NCI-H1436 treated with DMSO at 0.1 percent for 48 hours (cell line): Measurements from ENCODE around the gene PACS2.
"Not testable (repeated sequence)": the region's sequence is repeated elsewhere in the genome, so short reads cannot be mapped to it uniquely, and the experiment has no call there.

Experiments used
- DNase-seq: peaks from one replicate; lab custom pipeline; 2025; lab: John Stamatoyannopoulos, UW

The PACS2 gene

DNA sequence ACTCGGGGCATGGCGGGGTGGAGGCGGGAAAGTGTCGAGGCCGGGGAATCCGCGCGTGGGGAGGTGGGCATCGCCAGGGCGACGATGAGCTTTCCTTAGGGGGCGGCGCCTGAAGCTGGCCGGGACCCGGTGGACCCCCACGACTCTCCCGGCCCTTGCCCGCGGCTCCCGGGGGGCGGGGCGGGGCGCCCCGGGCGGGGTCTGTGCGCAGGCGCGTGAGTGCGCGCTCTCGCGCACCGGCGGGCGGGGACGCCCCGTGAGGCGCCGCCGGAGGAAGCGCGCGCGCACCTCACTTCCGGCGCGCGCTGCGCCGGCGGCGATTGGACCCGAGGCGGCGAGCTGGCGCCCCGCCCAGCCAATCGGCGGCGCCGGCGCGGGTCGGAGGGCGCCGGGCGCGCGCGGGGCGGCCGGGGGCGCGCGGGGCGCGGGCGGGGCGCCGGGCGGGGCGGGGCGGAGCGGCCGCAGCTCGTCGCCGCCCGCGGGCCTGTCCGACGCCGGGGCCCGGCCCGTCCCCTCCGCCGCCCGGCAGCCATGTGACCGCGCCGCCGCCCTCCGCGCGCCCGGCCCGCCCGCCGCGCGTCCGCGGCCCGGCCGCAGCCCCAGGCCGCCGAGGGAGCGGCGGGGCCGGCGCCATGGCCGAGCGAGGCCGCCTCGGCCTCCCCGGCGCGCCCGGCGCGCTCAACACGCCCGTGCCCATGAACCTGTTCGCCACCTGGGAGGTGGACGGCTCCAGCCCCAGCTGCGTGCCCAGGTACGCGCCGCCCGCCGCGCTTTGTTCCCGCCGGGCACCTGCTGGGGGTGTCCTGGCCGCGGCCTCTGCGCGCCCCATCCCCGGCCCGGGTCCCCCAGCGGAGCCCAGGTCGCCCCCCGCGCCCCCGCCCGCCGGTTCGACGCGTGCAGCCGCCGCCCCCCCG lies at the start of gene PACS2:
PACS2 (plus strand) TSS at position 462 of the 914 bp plus-strand sequence; CDS start at position 633, 171 bp downstream.
- DNase-seq: no peak

DNA sequence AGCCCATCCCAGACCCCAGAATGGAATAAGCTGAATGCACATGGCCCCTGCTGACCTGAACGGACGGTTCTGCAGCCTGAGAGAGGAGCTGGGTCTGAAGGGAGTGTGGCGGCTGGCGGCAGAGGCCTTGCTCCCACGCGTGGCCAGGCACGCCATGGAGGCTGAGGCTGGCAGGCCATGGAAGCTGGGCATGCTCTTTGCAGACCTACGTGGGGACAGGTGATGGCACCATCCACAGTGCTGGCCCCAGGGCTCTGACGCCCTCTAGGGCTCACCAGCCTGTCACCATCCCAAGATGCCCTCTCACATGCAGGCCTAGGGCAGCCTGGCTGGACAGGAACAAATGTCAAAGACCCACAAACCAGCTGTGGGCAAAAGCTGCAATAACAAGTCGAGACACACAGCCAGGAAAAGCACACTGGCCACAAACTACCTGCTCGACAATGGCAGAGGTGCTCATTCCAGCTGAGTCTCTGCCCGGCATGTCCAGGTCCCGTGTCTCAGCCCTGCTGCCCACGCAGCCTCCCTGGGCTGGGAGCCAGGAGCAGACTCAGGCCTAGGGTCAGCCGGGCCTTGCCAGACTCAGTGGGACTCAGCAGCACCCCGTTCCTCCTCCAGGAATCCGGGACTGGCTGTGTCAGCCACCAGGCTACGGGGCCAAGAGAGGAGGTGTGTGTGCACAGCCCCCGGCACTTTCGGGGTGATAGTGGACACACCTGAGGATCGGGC lies 46.6 kb upstream of the PACS2 start:
- no peak for DNase-seq

DNA sequence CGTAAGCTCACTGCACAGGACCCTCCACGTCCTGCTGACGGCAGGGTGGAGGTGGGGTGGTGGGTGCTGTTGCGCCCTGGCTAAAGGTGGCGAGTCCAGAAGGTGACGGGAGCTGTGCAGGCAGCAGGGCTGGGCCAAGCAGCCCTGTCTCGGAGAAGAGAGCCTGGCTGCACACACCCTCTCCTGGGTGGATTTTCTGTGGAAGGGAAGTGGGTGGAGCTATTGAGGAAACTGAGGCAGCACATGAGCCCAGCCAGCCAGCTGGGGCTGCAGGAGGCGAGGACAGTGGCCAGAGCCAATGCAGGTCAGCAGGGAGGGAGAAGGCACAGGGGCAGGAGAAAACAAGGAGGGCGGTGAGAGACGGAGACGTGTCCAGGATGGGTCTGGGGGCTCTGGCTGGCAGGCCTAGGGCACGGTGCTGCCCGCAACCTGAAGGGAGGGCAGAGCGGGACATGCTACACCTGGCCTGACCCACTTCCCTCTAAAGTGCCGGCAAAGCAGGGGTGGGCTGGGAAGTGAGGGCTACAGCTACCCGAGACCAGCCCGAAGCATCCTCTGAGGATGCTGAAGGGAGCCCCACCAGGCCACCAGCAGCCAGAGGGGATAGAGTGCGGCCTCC lies 45.7 kb upstream of the PACS2 start:
- DNase-seq: no peak

- DNase-seq: no peak
Measured at GRCh38 chr14:105269405-105269804, 45.1 kb upstream of the PACS2 start.

GRCh38 chr14:105271224-105271890 lies 43.2 kb upstream of the PACS2 start:
- DNase-seq: no peak

- DNase-seq: no peak
Measured at GRCh38 chr14:105272623-105273022, 41.9 kb upstream of the PACS2 start.

- no peak for DNase-seq
Measured at GRCh38 chr14:105273062-105273461, 41.5 kb upstream of the PACS2 start.

DNA sequence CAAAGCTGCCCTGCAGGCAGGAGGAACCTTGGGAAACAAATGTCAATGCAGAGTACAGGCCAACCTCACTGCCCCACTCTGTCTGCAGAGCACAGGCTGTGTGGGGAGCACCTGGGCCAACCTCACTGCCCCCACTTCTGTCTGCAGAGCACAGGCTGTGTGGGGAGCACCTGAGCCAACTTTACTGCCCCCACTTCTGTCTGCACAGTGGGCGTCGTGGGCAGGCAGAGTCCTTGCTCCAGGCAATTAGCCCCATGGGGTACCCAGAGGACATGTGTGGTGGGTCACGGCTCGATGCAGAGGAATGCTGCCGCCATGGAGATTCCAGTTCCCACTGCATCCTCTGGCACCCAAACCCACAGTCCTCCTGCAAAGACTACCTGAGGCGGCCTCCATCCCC lies 39.9 kb upstream of the PACS2 start:
- DNase-seq: no peak

- no peak for DNase-seq
Measured at GRCh38 chr14:105275267-105275946, 39.1 kb upstream of the PACS2 start.

DNA sequence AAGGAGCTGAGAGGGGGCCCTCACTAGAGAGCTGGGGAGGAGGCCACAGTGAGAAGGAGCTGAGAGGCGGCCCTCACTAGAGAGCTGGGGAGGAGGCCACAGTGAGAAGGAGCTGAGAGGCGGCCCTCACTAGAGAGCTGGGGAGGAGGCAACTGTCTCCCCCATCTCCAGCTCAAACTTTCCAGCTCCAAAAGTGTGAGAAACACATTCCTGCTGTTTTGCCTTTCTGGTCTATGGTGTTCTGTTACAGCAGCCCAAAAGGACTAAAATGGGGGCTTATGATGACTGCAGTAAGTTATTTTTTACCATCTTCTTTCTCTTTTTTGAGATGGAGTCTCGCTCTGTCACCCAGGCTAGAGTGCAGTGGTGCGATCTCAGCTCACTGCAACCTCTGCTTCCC lies 37.1 kb upstream of the PACS2 start:
- not testable (repeated sequence) for DNase-seq

GRCh38 chr14:105279642-105280361 lies 34.7 kb upstream of the PACS2 start:
- DNase-seq: no peak

GRCh38 chr14:105280525-105280924 lies 34.0 kb upstream of the PACS2 start:
- DNase-seq: no peak

GRCh38 chr14:105281371-105282097 lies 33.0 kb upstream of the PACS2 start:
- DNase-seq: no peak

- DNase-seq: no peak
Measured at GRCh38 chr14:105282098-105282725, 32.3 kb upstream of the PACS2 start.

GRCh38 chr14:105283028-105283427 lies 31.5 kb upstream of the PACS2 start:
- no peak for DNase-seq

GRCh38 chr14:105283899-105284298 lies 30.6 kb upstream of the PACS2 start:
- DNase-seq: no peak

DNA sequence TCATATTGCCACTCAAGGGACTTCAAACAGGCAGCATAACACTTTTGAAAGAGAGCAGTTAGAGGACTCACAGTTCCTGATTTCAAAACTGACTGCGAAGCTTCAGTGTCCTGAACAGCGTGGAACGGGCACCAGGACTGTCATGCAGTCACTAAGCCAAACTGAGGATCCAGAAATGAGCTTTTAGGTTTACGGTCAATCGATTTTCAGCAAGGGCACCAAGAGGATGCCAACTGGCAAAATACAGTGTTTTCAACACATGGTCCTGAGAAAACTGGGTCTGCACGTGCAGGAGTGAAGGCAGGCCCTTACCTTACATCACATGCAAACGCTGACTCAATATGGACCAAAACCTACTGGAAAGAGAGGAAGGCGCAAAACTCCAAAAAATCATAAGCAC lies 29.4 kb upstream of the PACS2 start:
- no peak for DNase-seq

- no peak for DNase-seq
Measured at GRCh38 chr14:105286759-105287144, 27.8 kb upstream of the PACS2 start.

- DNase-seq: no peak
Measured at GRCh38 chr14:105287249-105288102, 27.1 kb upstream of the PACS2 start.
